ENCODE results near the gene SH3BP5. TPM values are rescaled to one million over a fixed set of nuclear protein-coding genes. Genes with fewer than 3 reads are reported as not detected.
"Not testable (repeated sequence)": the region's sequence is repeated elsewhere in the genome, so short reads cannot be mapped to it uniquely, and the experiment has no call there.

Gene SH3BP5
- polyA plus RNA-seq, 1 experiment = 30.9 TPM

DNA sequence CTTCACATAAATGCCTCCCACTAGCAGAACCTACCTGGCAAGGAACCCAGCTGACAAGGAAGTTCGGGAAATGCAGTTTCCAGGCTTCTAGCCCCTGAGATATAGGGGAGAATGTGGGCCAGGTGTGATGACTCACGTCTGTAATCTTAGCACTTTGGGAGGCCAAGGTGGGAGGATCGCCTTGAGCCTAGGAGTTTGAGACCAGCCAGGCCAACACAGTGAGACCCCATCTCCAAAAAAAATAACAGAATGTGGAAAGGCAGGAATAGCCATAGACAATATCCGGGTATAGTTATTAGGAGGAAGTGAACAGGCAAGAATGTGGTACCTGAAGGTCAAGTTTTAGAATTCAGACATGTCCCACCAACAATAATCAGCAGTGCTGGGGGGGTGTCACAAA lies 40.5 kb upstream of the SH3BP5 start:
- TF ChIP-seq, protein P1, sequence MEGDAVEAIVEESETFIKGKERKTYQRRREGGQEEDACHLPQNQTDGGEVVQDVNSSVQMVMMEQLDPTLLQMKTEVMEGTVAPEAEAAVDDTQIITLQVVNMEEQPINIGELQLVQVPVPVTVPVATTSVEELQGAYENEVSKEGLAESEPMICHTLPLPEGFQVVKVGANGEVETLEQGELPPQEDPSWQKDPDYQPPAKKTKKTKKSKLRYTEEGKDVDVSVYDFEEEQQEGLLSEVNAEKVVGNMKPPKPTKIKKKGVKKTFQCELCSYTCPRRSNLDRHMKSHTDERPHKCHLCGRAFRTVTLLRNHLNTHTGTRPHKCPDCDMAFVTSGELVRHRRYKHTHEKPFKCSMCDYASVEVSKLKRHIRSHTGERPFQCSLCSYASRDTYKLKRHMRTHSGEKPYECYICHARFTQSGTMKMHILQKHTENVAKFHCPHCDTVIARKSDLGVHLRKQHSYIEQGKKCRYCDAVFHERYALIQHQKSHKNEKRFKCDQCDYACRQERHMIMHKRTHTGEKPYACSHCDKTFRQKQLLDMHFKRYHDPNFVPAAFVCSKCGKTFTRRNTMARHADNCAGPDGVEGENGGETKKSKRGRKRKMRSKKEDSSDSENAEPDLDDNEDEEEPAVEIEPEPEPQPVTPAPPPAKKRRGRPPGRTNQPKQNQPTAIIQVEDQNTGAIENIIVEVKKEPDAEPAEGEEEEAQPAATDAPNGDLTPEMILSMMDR (IDR thresholded peaks at IDR 0.05; ENCODE audit: insufficient read depth, low read depth, low read length) = no peak
- no peak overlapping the region for H3K4me3 ChIP-seq (ENCODE audit: low read depth, low read length)
- ChIA-PET POLR2A (no interaction called here), CTCF (interaction anchor here (0.5 to 1.0 kb wide), 4 partner anchors 9 to 105 kb away, joined by 3 to 5 read pairs (median 4); no protein-coding TSS in a partner anchor)
- H3K36me3 ChIP-seq (ENCODE audit: control insufficient read depth, insufficient read depth, low read length) = no peaks in the 10 kb centered on the region
- no peak for DNase-seq (ENCODE audit: low read depth)
- no peaks in the 10 kb centered on the region for H3K27me3 ChIP-seq (ENCODE audit: control insufficient read depth, insufficient read depth, low read length)

DNA sequence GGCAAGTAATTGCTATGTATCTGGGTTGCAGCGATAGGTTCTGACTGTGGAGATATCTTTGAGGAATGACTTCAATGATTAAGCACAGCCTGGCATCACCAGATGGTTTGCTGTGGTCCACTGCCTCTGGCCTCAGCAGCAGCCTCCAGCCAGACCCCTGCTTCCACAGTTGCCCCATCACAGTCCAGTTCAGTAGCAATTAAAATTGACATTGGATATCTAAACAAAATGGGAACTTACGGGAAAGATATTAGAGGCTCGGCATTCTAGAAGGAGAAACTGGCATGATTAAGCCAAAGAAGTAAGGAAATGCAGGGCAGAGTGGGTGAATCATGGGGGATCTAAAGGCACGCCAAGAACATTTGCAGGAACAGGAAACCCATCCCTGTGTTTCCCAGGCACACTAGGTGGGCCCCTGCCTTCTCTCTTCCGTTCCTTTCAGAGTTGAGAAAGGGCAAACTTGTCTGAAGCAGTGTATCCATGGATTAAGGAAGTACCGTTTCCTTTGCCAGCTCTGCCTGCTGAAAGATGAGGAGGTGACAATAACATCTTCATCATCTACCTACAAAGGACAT lies 36.3 kb upstream of the SH3BP5 start:
- Histone ChIP-seq H3K36me3 (ENCODE audit: control insufficient read depth, insufficient read depth, low read length) (no peaks in the 10 kb centered on the region), H3K4me3 (ENCODE audit: low read depth, low read length) (no peak overlapping the region), H3K27me3 (ENCODE audit: control insufficient read depth, insufficient read depth, low read length) (no peaks in the 10 kb centered on the region)
- TF ChIP-seq, protein P1 (IDR thresholded peaks at IDR 0.05; ENCODE audit: insufficient read depth, low read depth, low read length) = no peak
- POLR2A ChIA-PET = no interaction called here
- CTCF ChIA-PET = interaction anchor here (0.6 to 2.0 kb wide), 3 partner anchors 36 to 1637 kb away, joined by 3 to 10 read pairs (median 7); partner anchors contain the start of gene SH3BP5
- no peak for DNase-seq (ENCODE audit: low read depth)

GRCh38 chr3:15367059-15367458 lies 34.7 kb upstream of the SH3BP5 start:
- ChIA-PET CTCF (interaction anchor here (0.6 to 2.7 kb wide), 4 partner anchors 79 to 248 kb away, joined by 3 to 18 read pairs (median 3); no protein-coding TSS in a partner anchor), POLR2A (no interaction called here)
- no peak for DNase-seq (ENCODE audit: low read depth)
- Histone ChIP-seq H3K36me3 (ENCODE audit: control insufficient read depth, insufficient read depth, low read length) (no peaks in the 10 kb centered on the region), H3K27me3 (ENCODE audit: control insufficient read depth, insufficient read depth, low read length) (no peaks in the 10 kb centered on the region), H3K4me3 (ENCODE audit: low read depth, low read length) (no peak overlapping the region)
- TF ChIP-seq, protein P1 (IDR thresholded peaks at IDR 0.05; ENCODE audit: insufficient read depth, low read depth, low read length) = no peak

GRCh38 chr3:15364078-15364477 lies 31.7 kb upstream of the SH3BP5 start:
- ChIA-PET POLR2A (interaction anchor here (0.6 kb wide), 1 partner anchor 67 kb away, joined by 7 read pairs; no protein-coding TSS in a partner anchor), CTCF (interaction anchor here (1.3 to 1.6 kb wide), 2 partner anchors 14 to 96 kb away, joined by 3 to 6 read pairs; no protein-coding TSS in a partner anchor)
- not testable (repeated sequence) for H3K27me3 ChIP-seq (ENCODE audit: control insufficient read depth, insufficient read depth, low read length); DNase-seq (ENCODE audit: low read depth); H3K36me3 ChIP-seq (ENCODE audit: control insufficient read depth, insufficient read depth, low read length); H3K4me3 ChIP-seq (ENCODE audit: low read depth, low read length)

DNA sequence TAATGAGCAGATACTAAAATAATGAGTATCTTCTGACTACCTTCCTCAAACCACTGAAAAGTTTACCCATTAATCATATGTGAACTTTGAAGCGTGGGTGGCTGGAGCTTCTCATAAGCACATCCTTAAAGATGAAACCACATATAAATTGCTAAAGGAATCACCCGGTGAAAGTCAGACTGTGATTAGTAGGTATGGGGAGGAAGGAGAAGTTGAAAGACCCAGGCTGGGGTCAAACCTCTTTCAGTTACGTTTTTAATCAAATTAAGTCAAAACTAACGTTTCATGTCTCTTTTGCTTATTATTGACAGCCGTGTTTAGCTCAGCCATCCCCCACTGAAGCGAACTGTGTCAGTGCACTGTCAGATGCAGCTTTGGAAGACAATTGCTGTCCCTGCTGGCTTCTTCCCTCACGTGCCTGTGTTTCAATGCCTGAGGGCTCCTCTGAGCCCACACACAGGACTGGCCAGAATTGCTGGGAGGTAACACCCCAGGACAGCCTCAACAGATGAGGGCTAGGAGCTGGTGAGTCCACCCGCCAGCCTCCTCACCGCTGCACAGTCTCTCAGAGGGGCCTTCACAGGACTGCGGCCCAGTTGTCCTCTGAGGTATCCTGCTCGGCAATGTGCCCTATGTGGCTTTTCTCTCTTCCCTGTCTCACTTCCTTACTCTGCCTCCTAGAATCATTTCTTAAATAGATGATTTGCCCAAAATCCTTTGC lies 29.3 kb upstream of the SH3BP5 start:
- ChIA-PET POLR2A (interaction anchor here (0.6 to 0.7 kb wide), 2 partner anchors 38 to 156 kb away, joined by 3 to 5 read pairs; no protein-coding TSS in a partner anchor), CTCF (interaction anchor here (0.8 to 1.0 kb wide), 2 partner anchors 16 to 44 kb away, joined by 3 read pairs; no protein-coding TSS in a partner anchor)
- Histone ChIP-seq H3K36me3 (ENCODE audit: control insufficient read depth, insufficient read depth, low read length) (no peaks in the 10 kb centered on the region), H3K27me3 (ENCODE audit: control insufficient read depth, insufficient read depth, low read length) (no peaks in the 10 kb centered on the region), H3K4me3 (ENCODE audit: low read depth, low read length) (no peak overlapping the region)
- peak; percentile 67 for DNase-seq (ENCODE audit: low read depth)
- TF ChIP-seq, protein P1 (IDR thresholded peaks at IDR 0.05; ENCODE audit: insufficient read depth, low read depth, low read length) = no peak
